H1 (cell line): ENCODE measurements around the gene RHCG. TPM values are rescaled to one million over a fixed set of nuclear protein-coding genes. Genes with fewer than 3 reads are reported as not detected.

ENCODE experiments used
- CHD1 ChIP-seq: IDR thresholded peaks from 2 replicates; pipeline ENCODE4 v1.6.1; 2012; ENCODE audit warnings: low read depth, low read length, improper control_type of control experiment
- HDAC2 ChIP-seq, 2 experiments: fragments of 300-600 bp in 1 of 2; sonication (generic) in 1 of 2; IDR thresholded peaks; 2 replicates each; pipeline ENCODE4 v1.6.1; 2011 to 2012; ENCODE audit warnings: low read depth in 2 of 2, low read length in 2 of 2, mild to moderate bottlenecking in 2 of 2, moderate library complexity in 2 of 2, borderline replicate concordance in 1 of 2, inconsistent platforms in 1 of 2
- HDAC6 ChIP-seq: IDR thresholded peaks from one replicate; pipeline ENCODE4 v1.7.1; 2012; ENCODE audit warnings: low read depth, mild to moderate bottlenecking, inconsistent platforms, low read length, moderate library complexity
- NRF1 ChIP-seq: IDR thresholded peaks from 2 replicates; pipeline ENCODE4 v1.6.1; 2011; ENCODE audit warnings: mild to moderate bottlenecking, low read depth, low read length, improper control_type of control experiment
- RBBP5 ChIP-seq: IDR thresholded peaks from 2 replicates; pipeline ENCODE4 v1.7.1; 2012; ENCODE audit warnings: low read depth, mild to moderate bottlenecking, inconsistent platforms, low read length, moderate library complexity, borderline replicate concordance
- SIX5 ChIP-seq: IDR thresholded peaks from 2 replicates; pipeline ENCODE4 v1.6.1; 2011; ENCODE audit warnings: mild to moderate bottlenecking, low read depth, low read length
- TBP ChIP-seq: IDR thresholded peaks from 2 replicates; pipeline ENCODE4 v1.6.1; 2011; ENCODE audit warnings: low read depth, low read length, improper control_type of control experiment
- polyA plus RNA-seq, 7 experiments: library from polyadenylated mRNA; depleted of rRNA in 3 of 7; stranded (reverse) in 5 of 7; unstranded in 2 of 7; fragments of >200 nt in 5 of 7; fragments of 200-250 nt in 2 of 7; gene quantifications; 1 replicate in 5 of 7; 2 replicates in 1 of 7; 4 replicates in 1 of 7; pipeline versions ENCODE4 v1.2.1 to v1.2.3, GENCODE V29; 2011 to 2013; ENCODE audit warnings: missing spikeins in 2 of 7, mixed read lengths in 2 of 7
- total RNA-seq: library from RNA; stranded (reverse); fragmentation: NEBNext Ultra II Directional; extraction: Animal tissue kit (Norgen Biotek cat#: 25700); gene quantifications from 2 replicates; pipeline ENCODE4 v1.2.1, GENCODE V29; 2021

Gene RHCG
- total and polyA plus RNA-seq, 2 of the 8 experiments (the other 6 are each of a cell fraction or from before 2014, with no cell fraction given) = 0.68 TPM; not detected in 1

- TF ChIP-seq RBBP5 (no peak), HDAC2 (IDR thresholded peaks at IDR 0.05; ENCODE audit: borderline replicate concordance in 1 of 2, low read depth in 2 of 2, low read length in 2 of 2) (no peak), SIX5 (peak; percentile 68), CHD1 (no peak), HDAC6 (no peak), NRF1 (no peak), TBP (no peak)
Measured at GRCh38 chr15:89457086-89457485, 39.3 kb downstream of the RHCG start (continued).
